ENCODE results near the gene HLCS.

DNA sequence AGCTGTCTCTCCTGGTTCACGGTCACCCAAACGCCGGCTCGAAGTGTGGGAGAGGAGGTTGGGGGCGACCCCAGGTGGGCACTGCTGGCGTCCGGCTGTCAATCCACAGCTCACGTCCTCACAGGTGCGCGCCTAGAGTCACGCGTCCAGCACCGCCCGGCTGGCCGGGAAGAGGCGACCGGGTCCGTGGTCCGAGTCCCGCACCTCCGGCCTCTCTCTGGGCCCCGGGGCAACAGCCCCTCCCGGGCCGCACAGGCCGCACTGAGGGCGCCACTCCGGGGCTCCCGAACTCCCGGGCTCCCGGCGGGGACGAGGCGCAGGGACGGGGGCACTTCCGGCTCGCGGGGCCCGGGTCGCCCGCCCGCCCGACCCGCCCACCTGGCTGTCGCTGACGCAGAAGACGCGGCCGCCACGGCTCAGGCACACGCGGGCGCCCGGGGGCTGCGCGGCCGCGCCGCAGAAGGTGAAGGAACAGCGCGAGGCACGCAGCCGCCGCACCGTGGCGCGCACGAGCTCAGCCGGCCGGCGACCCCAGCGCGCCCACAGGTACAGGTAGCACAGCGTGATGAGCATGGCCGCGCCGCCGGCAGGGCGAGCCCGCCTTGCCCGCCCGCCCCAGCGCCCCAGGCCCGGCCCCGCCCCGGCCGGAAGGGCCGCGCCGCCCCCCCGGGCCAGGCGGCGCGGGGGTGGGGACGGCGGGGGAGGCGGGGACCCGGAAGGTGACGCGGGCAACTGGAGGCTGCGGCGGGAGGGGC, at the start of gene HLCS:
- TF ChIP-seq, protein P1, sequence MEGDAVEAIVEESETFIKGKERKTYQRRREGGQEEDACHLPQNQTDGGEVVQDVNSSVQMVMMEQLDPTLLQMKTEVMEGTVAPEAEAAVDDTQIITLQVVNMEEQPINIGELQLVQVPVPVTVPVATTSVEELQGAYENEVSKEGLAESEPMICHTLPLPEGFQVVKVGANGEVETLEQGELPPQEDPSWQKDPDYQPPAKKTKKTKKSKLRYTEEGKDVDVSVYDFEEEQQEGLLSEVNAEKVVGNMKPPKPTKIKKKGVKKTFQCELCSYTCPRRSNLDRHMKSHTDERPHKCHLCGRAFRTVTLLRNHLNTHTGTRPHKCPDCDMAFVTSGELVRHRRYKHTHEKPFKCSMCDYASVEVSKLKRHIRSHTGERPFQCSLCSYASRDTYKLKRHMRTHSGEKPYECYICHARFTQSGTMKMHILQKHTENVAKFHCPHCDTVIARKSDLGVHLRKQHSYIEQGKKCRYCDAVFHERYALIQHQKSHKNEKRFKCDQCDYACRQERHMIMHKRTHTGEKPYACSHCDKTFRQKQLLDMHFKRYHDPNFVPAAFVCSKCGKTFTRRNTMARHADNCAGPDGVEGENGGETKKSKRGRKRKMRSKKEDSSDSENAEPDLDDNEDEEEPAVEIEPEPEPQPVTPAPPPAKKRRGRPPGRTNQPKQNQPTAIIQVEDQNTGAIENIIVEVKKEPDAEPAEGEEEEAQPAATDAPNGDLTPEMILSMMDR (IDR thresholded peaks at IDR 0.05; ENCODE audit: low read depth, low read length): no peak
- no peak for TF ChIP-seq EZH2phosphoT487 (IDR thresholded peaks at IDR 0.05; ENCODE audit: low read depth)

Measured in OCI-LY3 (cell line).